Measurements from ENCODE around the gene CPT1C. TPM values are rescaled to one million over a fixed set of nuclear protein-coding genes. Genes with fewer than 3 reads are reported as not detected.

Gene CPT1C
- total and polyA plus RNA-seq, 4 donors: 0.37 to 0.75 (median 0.59) TPM

- Histone ChIP-seq H3K4me1 (ENCODE audit: control insufficient read depth in 4 of 4, insufficient read depth in 4 of 4, low read length in 3 of 4) (no peaks in the 10 kb centered on the region), H3K27me3 (ENCODE audit: control insufficient read depth in 4 of 4, insufficient read depth in 4 of 4, low read length in 3 of 4) (no peaks in the 10 kb centered on the region), H3K27ac (ENCODE audit: low read depth in 1 of 2, low read length in 2 of 2) (no peak overlapping the region), H3K9me3 (ENCODE audit: control insufficient read depth in 4 of 4, low read length in 3 of 4) (no peaks in the 10 kb centered on the region), H3K4me3 (ENCODE audit: low read depth in 1 of 3, low read length in 3 of 3) (no peak overlapping the region), H3K36me3 (ENCODE audit: control insufficient read depth in 4 of 4, insufficient read depth in 3 of 4, low read depth in 1 of 4, low read length in 3 of 4) (peaks cover 24 to 78% (median 37%) of the 10 kb centered on the region in 4 donors), H3K9ac (ENCODE audit: low read depth in 1 of 2, low read length in 2 of 2) (no peak overlapping the region)
- no peak for DNase-seq (ENCODE audit: low spot score)
- TF ChIP-seq NR2F2 (IDR thresholded peaks at IDR 0.05): no peak
- no peak for TF ChIP-seq REST (IDR thresholded peaks at IDR 0.05)
- no peak for TF ChIP-seq RXRA (IDR thresholded peaks at IDR 0.05)
- TF ChIP-seq, protein P1, sequence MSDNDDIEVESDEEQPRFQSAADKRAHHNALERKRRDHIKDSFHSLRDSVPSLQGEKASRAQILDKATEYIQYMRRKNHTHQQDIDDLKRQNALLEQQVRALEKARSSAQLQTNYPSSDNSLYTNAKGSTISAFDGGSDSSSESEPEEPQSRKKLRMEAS (IDR thresholded peaks at IDR 0.05): no peak
- no peak for TF ChIP-seq RAD21 (IDR thresholded peaks at IDR 0.05)
- TF ChIP-seq YY1 (IDR thresholded peaks at IDR 0.05): no peak
- TF ChIP-seq JUND (IDR thresholded peaks at IDR 0.05): no peak
- TF ChIP-seq, protein P2, sequence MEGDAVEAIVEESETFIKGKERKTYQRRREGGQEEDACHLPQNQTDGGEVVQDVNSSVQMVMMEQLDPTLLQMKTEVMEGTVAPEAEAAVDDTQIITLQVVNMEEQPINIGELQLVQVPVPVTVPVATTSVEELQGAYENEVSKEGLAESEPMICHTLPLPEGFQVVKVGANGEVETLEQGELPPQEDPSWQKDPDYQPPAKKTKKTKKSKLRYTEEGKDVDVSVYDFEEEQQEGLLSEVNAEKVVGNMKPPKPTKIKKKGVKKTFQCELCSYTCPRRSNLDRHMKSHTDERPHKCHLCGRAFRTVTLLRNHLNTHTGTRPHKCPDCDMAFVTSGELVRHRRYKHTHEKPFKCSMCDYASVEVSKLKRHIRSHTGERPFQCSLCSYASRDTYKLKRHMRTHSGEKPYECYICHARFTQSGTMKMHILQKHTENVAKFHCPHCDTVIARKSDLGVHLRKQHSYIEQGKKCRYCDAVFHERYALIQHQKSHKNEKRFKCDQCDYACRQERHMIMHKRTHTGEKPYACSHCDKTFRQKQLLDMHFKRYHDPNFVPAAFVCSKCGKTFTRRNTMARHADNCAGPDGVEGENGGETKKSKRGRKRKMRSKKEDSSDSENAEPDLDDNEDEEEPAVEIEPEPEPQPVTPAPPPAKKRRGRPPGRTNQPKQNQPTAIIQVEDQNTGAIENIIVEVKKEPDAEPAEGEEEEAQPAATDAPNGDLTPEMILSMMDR (IDR thresholded peaks at IDR 0.05; ENCODE audit: low read depth, low read length, missing input control): no peak
- TF ChIP-seq, protein P3, sequence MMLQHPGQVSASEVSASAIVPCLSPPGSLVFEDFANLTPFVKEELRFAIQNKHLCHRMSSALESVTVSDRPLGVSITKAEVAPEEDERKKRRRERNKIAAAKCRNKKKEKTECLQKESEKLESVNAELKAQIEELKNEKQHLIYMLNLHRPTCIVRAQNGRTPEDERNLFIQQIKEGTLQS (IDR thresholded peaks at IDR 0.05): no peak
- TF ChIP-seq FOXA2 (IDR thresholded peaks at IDR 0.05): no peak
- TF ChIP-seq SP1 (IDR thresholded peaks at IDR 0.05): no peak
- TF ChIP-seq FOXA1 (IDR thresholded peaks at IDR 0.05): no peak
- TF ChIP-seq ZBTB33 (IDR thresholded peaks at IDR 0.05): no peak
- TF ChIP-seq HNF4G (IDR thresholded peaks at IDR 0.05): no peak
- no peak for TF ChIP-seq EGR1 (IDR thresholded peaks at IDR 0.05; ENCODE audit: low read depth in 2 of 2)
- no peak for TF ChIP-seq HNF4A (conservative IDR thresholded peaks at IDR 0.05)
- TF ChIP-seq TAF1 (conservative IDR thresholded peaks at IDR 0.05): no peak
- TF ChIP-seq GABPA (IDR thresholded peaks at IDR 0.05 in 1 of 2, conservative IDR thresholded peaks at IDR 0.05 in 1 of 2): no peak
- WGBS: 92% methylated on average over 17 of the region's 17 CpGs
Measured at GRCh38 chr19:49656456-49657109, 34.3 kb upstream of the CPT1C start.

Data from liver (tissue), 9 donors.